Hematopoietic multipotent progenitor cell treated with erythropoietin and hydrocortisone succinate and interleukin-3 and kit ligand, for 8 days (in vitro differentiated cells): ENCODE data around the gene LCK.
"Not testable (repeated sequence)": the region's sequence is repeated elsewhere in the genome, so short reads cannot be mapped to it uniquely, and the experiment has no call there.

Experiments used
- DNase-seq: peaks from one replicate; pipeline ENCODE4 v3.0.0-alpha.2; 2015

LCK gene

DNA sequence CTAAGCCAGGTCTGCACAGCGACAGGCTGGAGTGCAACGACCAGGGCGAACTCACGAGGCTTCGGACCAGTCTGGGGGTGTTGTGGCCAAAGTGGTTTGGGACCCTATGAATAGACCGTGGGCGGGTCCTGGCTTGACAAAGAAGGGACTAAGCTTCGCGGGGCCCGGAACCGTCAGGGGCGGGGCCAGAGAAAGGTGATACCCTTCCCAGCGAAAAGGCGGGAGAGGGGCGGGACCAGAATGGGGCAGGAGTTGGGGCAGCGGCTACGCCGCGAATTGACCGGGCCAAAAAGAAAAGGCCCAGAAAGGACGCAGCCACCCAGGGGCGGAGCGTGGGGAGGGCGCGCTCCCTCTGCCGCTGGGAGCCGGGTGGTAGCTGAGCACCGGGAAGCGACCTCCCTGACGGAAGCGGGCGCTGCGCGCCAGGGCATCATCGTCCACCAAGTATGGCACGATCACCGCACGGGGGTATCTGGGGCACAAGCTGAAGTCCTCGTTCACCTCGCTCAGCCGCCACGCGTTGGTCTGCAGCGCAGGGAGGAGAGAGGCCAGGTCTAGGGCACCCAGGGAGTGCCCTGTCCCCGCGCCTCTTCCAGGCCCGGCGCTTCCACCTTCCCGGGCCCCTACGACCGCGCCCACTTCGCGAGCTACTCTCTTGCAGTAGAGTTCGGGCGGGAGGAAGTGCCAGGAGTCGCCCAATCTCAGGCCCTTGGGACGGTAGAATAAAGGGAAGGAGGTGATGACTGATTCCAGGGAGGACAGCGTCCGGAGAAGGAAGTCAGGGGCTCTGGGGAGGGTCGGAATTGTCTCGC lies 10.7 kb upstream of the LCK start:
- DNase-seq, result peak; percentile 32

DNA sequence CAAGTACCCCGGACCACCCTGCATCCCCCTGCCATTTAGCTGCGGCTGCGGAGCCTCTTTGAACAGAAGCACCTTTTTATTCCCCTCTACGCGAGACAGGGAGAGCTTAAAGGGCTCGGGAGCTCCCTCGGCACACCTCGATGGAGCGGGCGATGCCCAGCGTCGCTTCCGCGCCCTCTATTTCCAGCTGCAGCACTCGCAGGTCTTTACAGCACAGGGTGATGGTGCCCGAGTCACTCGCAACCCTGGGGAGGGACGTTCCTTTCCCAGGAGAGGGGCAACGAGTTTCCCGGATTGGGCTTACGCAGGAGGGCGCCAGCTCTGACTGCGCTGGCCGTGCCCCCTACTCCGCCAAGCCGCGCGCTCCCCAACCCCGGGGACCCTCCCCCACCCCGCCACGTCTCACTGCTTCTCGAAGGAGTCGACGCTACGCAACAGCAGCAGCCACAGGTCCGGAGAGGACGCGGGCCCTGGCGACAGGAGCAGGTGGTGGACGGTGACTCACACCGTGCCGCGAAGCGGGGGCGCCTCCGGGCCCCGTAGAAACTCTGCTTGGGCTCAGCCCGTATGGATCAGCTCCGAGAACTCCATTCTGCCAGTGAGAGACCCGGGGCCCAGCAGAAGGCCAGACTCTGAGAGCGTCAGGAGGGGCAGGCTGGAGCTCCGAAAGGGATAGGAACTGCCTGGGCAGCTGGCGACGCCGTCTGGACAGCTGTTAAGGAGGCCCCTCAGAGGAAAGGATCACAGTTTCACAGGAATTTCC lies 9.9 kb upstream of the LCK start:
- DNase-seq, result no peak

DNA sequence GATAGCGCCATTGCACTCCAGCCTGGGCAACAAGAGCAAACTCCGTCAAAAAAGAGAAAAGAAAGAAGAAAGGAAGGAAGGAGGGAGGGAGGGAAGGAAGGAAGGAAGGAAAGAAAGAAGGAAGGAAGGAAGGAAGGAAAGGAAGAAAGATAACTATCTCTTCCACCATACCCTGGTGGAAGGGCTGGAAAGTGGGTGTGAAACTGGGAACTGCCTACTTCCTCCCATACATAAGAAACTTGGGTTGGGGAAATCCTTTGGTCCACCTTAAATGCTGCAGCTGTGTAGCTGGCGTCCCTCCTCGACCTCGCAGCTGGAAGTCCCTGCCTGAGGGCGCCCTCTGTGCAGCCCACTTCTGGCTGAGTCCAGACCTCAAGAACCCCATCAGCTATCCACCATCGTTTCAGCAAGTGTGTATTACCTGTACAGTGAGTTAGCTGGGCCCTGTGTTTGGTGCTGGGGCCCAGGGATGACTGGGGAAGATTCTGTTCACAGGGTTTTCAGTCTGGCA lies 8.7 kb upstream of the LCK start:
- DNase-seq, result no peak

DNA sequence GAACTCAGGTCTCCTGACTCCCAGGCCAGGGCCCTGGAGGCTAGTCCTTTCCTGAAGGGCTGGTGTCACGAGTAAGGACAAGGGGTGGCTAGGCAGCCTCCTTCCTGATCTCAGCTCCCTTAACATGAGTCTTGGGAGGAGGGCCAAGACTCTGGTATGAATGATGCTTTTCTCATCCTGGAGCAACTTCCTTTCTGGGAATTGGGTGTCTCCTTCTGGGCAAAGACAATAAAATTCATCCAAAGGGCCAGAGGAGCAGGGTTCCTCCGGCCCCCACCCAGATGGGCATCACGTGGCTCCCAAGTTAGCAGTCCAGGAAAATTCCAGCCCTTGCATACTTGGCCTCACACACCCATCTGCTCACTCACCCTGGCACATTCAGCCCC lies 4.2 kb upstream of the LCK start, which contains the start of gene FAM167B:
Gene FAM167B, plus strand, starts transcription at position 335 of the 386 bp plus-strand sequence. CDS start 200 bp downstream, outside the sequence.
- DNase-seq, result no peak

DNA sequence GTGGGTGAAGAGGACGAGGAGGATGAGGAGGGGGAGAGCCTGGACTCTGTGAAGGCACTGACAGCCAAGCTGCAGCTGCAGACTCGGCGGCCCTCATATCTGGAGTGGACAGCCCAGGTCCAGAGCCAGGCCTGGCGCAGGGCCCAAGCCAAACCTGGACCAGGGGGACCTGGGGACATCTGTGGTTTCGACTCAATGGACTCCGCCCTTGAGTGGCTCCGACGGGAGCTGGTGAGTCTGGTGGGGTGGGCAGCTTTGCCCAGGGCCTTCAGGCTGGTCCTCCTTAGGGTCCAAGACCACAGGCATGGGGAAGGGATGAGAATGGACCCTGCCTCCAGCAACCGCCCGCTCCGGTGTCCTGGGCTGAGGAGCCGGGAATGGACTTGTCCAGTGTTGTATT lies 3.6 kb upstream of the LCK start:
- no peak for DNase-seq

DNA sequence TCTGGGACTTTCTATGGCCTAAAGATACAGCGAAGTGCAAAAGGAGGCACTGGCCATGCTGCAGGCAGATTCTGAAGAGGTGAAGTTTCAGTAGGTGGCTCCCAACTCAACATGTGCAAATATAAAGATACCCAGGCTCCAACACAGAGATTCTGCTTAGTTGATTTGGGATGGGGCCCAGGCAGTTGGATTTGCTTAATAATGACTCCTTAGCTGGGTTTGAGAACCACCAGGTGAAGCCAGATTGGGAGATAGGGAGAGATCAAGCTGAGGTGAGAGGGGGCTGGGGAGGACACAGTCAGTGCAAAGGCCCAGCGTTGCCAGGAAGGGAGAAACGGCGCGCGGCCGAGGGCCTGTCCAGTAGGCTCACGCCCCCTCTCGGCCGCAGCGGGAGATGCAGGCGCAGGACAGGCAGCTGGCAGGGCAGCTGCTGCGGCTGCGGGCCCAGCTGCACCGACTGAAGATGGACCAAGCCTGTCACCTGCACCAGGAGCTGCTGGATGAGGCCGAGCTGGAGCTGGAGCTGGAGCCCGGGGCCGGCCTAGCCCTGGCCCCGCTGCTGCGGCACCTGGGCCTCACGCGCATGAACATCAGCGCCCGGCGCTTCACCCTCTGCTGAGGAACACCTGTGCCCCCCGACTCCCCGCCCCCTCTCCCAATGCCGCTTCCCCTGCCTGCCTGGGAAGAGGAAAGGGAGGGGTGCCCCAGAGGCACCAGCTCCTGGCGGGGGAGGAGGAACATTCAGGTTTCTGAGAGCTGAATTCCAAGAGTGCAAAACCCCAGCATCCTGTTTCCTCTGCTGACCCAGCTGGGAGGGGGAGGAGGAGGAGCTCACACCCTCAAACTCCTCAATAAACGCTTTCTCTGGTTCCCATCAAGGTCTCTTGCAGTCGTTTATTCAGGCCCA lies 2.8 kb upstream of the LCK start:
- peak; percentile 73 for DNase-seq

DNA sequence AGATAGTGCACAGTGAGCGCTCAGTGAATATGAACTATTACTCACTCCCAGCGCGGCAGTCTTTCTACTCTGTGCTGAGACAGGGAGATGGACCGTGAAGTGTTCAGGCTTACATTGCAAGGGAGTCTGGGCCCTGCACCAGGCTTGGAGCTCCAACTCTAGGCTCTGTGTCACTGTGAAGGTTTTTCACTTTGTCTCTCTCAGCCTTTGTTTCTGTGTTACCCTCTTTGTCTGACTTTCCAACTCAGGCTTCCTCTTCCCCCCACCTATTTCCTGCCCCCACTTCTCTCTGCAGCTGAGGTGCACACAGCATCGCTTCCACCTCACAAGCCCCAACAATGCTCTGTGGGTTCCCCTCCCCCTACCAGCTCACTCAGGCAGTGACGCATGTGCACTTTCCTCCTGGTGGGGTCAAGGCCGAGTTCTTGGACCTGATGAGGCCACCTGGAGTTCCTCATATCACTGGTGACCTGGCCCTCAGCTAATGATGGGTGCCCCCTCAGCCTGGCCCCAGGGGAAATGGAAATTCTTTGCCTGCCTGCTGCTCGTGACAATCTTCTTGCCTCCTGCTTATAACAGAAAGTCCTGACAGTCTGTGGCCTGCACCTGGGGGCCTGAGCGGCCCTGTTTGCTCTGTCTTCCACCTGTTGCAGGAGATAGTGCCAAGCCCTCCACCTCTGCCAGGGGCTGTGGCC lies 1.1 kb upstream of the LCK start:
- DNase-seq, result no peak

DNA sequence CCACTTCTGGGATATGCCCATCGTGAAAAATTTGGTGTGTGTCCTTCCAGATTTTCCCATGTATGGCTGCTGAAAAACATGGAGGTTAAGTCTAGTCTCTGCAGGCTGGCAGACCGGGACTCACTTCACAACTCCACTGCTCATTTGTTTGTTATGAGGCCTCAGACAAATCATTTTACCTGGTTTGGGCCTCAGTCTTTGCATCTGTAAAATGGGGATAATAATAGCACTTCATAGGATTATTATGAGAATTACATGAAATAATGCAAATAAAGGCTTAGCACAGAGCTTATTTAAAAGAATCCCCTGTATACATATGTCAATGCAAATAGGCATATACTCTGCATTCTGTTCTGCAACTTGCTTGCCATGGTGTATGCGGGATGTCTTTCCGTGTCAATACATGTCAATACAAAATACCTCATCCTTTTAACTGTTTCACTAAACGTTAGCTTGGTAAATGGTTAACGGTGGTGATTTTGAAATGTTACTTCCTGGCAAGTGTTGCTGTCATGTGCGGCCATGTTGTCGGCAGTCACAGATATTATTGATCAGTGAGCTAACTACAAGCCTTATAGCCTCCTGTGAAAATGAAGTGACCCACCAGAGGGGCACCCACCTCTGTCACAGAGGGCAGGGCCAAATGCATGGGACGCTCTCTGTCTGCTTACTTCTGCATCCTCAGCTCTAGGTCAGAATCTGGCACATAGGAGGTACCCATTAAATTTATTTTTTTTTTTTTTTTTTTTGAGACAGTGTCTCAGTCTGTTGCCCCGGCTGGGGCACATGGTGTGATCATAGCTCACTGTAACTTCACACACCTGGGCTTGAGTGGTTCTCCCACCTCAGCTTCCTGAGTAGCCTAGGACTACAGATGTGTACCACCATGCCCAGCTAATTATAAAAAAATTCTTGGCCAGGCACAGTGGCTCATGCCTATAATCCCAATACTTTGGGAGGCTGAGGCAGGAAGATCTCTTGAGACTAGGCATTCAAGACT lies 4.3 kb downstream of the LCK start:
- no peak for DNase-seq

DNA sequence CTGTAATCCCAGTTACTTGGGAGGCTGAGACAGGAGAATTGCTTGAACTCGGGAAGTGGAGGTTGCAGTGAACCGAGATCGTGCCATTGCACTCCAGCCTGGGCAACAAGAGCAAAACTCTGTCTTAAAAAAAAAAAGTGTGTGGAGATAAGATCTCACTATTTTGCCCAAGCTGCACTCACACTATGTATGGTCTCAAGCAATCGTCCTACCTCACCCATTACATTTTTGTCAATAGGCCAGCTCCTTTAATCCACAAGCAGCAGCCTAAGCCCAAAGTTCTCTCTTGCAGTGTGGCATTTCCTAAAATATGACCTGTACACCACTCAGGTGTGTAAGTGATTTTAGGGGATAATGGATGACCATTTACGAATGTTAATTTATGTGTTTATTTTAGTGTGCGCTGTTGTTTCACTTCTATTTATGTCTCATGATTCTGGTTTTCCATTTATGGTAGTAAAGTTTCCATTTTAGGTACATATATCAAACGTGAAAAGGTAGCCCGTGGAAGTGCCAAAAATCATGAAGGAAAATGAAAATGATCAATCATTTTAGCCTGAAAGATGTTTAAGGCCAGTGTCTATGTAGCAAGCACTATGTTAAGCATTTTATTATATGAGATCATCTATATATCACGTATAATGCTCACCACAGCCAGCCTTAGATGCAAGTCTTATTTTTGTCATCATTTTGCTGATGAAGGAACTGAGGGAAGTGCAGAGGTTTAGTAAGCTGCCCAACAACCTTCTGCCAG lies 5.6 kb downstream of the LCK start:
- DNase-seq, result no peak

DNA sequence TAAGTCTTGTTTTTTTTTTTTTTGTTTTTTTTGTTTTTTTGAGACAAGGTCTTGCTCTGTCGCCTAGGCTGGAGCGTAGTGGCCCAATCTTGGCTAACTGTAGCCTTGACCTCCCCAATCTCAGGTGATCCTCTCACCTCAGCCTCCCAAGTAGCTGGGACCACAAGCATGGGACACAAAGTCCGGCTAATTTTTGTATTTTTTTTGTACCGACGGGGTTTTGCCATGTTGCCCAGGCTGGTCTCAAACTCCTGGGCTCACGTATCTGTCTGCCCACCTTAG lies 6.1 kb downstream of the LCK start:
- DNase-seq, result no peak

DNA sequence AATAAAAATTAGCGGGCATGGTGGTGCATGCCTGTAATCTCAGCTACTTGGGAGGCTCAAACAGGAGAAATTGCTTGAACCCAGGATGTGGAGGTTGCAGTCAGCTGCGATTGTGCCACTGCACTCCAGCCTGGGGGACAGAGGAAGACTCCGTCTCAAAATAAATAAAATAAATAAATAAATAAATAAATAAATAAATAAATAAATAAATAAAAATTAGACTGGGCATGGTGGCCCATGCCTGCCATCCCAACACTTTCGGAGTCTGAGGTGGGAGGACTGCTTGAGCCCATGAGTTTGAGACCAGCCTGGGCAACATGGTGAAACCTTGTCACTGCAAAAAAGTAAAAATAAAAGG lies 12.2 kb downstream of the LCK start:
- not testable (repeated sequence) for DNase-seq

DNA sequence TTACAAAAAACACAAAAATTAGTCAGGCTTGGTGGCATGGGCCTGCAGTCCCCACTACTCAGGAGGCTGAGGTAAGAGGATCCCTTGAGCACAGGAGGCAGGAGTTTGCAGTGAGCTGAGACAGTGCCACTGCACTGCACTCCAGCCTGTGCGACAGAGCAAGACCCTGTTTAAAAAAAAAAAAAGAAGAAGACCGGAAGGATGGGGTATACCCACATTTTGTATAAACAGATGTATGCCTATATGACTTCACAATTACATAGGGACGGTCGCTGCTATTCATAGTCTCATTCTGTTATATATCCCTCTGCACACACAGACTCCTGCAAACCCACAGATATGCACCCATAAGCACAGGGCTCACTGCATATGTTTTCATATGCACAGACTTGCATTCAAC lies 12.7 kb downstream of the LCK start:
- DNase-seq, result no peak

DNA sequence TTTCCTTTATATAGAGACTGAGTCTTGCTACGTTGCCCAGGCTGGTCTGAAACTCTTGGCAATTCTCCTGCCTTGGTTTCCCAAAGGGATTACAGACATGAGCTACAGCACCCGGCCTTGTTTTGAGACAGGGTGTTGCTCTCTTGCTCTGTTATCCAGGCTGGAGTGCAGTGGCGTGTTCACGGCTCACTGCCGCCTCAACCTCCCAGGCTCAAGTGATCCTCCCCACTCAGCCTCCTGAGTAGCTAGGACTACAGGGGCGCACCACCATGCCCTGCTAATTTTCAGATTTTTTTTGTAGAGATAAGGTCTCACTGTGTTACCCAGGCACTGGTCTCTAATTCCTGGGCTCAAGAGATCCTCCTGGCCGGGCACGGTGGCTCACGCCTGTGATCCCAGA lies 14.8 kb downstream of the LCK start:
- DNase-seq, result no peak

DNA sequence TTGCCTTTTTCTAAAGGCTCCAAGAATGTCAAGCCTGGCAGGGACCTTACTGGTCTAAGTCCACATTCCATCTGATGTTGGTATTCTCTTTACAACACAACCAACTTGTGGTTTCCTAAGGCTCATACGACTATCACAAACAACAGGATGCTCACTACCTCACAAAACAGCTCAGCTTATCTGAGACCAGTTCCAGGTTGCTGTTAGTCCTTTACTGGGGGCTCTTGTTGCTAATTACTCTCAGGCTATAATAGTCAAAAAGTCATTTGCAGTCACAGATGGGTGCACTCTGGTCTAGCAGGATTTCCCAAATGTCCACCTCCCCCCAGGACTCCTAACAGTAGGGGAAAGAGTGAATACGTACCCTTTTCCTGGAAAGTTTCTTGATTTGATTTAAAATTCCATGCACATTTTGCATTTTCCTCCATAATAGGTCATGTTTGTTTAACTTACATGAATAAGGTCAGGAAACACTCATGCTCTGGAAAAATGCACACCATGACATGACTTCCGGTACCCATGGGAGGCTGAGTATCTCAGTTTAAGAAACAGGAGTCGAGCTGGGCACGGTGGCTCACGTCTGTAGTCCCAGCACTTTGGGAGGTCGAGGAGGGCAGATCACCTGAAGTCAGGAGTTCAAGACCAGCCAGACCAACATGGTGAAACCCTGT lies 16.0 kb downstream of the LCK start:
- no peak for DNase-seq

DNA sequence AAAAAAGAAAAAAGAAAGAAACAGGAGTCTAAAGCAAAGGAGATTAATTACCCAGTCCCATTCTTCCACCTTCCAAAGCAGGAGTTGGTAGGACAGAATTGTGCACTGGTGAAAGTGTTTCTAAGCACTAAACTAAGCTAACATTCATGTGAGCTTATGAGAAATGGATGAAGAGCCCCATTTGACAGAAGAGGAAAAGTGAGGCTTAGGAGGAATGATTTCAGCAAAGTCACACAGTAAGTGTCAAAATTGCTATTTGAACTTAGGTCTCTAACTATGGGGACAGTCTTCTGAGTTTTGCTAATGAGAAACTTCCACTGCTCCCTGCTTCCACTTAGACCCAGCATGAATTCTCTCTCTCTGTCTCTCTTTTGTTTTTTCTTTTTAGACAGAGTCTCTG lies 18.7 kb downstream of the LCK start:
- no peak for DNase-seq

DNA sequence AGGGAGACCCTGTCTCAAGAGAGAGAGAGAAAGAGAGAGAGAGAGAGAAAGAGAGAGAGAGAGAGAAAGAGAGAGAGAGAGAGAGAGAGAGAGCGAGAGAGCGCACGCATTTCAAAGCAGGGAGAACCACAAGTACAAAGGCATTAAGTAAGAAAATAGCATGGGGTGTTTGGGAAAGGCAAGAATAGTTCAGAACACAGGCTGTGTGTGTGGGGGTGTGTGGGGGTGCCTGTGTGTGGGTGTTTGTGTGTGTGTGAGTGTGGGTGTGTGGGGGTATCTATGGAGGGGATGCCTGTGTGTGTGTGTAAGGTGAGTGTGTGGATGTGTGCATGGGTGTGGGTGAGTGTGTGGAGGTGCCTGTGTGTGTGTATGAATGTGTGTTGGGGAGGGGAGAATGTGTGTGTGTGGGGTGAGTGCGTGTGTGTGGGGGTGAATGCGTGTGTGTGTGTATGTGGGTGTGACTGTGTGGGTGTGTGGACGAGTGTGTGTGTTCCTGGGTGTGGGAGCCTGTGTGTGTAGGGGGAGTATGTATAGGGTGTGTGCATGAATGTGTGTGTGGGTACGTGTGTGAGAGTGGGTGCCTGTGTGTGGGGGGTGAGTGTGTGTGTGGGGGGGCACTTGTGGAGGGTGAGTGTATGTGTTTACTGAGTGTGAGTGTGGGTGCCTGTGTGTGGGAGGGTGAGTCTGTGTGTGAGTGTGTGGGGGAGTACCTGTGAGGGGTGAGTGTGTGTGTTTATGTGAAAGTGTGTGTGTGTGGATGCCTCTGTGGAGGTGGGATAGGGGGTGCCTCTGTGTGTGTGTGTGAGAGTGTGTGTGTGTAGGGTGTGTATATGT lies 21.7 kb downstream of the LCK start:
- DNase-seq, result no peak

DNA sequence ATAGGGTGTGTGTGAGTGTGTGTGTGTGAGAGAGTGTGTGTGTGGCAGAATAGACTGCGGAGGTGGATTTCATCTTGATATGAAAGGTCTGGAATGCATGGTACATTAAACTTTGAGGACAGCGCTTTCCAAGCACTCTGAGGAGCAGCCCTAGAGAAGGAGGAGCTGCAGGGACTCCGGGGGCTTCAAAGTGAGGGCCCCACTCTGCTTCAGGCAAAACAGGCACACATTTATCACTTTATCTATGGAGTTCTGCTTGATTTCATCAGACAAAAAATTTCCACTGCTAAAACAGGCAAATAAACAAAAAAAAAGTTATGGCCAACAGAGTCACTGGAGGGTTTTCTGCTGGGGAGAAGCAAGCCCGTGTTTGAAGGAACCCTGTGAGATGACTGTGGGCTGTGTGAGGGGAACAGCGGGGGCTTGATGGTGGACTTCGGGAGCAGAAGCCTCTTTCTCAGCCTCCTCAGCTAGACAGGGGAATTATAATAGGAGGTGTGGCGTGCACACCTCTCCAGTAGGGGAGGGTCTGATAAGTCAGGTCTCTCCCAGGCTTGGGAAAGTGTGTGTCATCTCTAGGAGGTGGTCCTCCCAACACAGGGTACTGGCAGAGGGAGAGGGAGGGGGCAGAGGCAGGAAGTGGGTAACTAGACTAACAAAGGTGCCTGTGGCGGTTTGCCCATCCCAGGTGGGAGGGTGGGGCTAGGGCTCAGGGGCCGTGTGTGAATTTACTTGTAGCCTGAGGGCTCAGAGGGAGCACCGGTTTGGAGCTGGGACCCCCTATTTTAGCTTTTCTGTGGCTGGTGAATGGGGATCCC lies 22.5 kb downstream of the LCK start:
- DNase-seq, result no peak

DNA sequence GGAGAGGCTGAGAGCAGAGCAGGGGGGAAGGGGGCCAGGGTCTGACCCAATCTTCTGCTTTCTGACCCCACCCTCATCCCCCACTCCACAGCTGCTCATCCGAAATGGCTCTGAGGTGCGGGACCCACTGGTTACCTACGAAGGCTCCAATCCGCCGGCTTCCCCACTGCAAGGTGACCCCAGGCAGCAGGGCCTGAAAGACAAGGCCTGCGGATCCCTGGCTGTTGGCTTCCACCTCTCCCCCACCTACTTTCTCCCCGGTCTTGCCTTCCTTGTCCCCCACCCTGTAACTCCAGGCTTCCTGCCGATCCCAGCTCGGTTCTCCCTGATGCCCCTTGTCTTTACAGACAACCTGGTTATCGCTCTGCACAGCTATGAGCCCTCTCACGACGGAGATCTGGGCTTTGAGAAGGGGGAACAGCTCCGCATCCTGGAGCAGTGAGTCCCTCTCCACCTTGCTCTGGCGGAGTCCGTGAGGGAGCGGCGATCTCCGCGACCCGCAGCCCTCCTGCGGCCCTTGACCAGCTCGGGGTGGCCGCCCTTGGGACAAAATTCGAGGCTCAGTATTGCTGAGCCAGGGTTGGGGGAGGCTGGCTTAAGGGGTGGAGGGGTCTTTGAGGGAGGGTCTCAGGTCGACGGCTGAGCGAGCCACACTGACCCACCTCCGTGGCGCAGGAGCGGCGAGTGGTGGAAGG lies 23.7 kb downstream of the LCK start:
- DNase-seq, result no peak
